Measurements from ENCODE around the gene CCT7. TPM values are rescaled to one million over a fixed set of nuclear protein-coding genes. Genes with fewer than 3 reads are reported as not detected.
"Not testable (repeated sequence)": the region's sequence is repeated elsewhere in the genome, so short reads cannot be mapped to it uniquely, and the experiment has no call there.

CCT7 gene
- total RNA-seq, 2 donors from 2014 or later = 347 to 391 TPM

- Mint-ChIP-seq H3K36me3 (ENCODE audit: low read depth) (peaks cover 9% of the 10 kb centered on the region), H3K4me3 (no peak overlapping the region), H3K27me3 (ENCODE audit: insufficient read depth) (peaks cover 7% of the 10 kb centered on the region), H3K9me3 (no peaks in the 10 kb centered on the region), H3K27ac (no peak overlapping the region), H3K4me1 (peaks cover 2% of the 10 kb centered on the region)
- 80 to 93% methylated on average over 1 to 4 of the region's 4 CpGs for WGBS, 2 experiments (ENCODE audit: insufficient coverage in 1 of 2, insufficient read length in 1 of 2)
- Histone ChIP-seq H3K36me3 (ENCODE audit: control insufficient read depth, insufficient read depth, low read length) (no peaks in the 10 kb centered on the region), H3K27ac (ENCODE audit: low read depth, low read length) (no peak overlapping the region), H3K27me3 (ENCODE audit: control insufficient read depth, insufficient read depth, low read length, poor library complexity, severe bottlenecking) (peaks cover 6% of the 10 kb centered on the region), H3K9me3 (ENCODE audit: control insufficient read depth, low read length) (no peaks in the 10 kb centered on the region), H3K4me1 (ENCODE audit: control insufficient read depth, insufficient read depth, low read length) (no peaks in the 10 kb centered on the region), H3K4me3 (ENCODE audit: low read length) (no peak overlapping the region), H3K9ac (ENCODE audit: extremely low read depth, low read length, poor library complexity, severe bottlenecking) (no peak overlapping the region)
- no peak for DNase-seq
- no peak for TF ChIP-seq CTCF (conservative IDR thresholded peaks at IDR 0.05)
Observed at GRCh38 chr2:73262108-73262651, 28.1 kb downstream of the CCT7 start.

- 92 to 93% methylated on average over 14 to 18 of the region's 18 CpGs for WGBS, 2 experiments (ENCODE audit: insufficient coverage in 1 of 2, insufficient read length in 1 of 2)
- H3K4me1 ChIP-seq (ENCODE audit: control insufficient read depth, insufficient read depth, low read length); H3K9ac ChIP-seq (ENCODE audit: extremely low read depth, low read length, poor library complexity, severe bottlenecking); DNase-seq; H3K4me3 ChIP-seq (ENCODE audit: low read length); H3K4me3 Mint-ChIP-seq; H3K27ac ChIP-seq (ENCODE audit: low read depth, low read length); H3K36me3 Mint-ChIP-seq (ENCODE audit: low read depth); H3K36me3 ChIP-seq (ENCODE audit: control insufficient read depth, insufficient read depth, low read length); H3K27ac Mint-ChIP-seq; H3K9me3 Mint-ChIP-seq; H3K4me1 Mint-ChIP-seq; H3K9me3 ChIP-seq (ENCODE audit: control insufficient read depth, low read length): not testable (repeated sequence)
- peaks cover 13% of the 10 kb centered on the region for H3K27me3 ChIP-seq (ENCODE audit: control insufficient read depth, insufficient read depth, low read length, poor library complexity, severe bottlenecking)
- peaks cover 14% of the 10 kb centered on the region for H3K27me3 Mint-ChIP-seq (ENCODE audit: insufficient read depth)
Observed at GRCh38 chr2:73262691-73263429, 28.8 kb downstream of the CCT7 start.

GRCh38 chr2:73263540-73264331 is 29.6 kb downstream of the CCT7 start:
- Histone ChIP-seq H3K4me3 (ENCODE audit: low read length) (no peak overlapping the region), H3K36me3 (ENCODE audit: control insufficient read depth, insufficient read depth, low read length) (no peaks in the 10 kb centered on the region), H3K4me1 (ENCODE audit: control insufficient read depth, insufficient read depth, low read length) (no peaks in the 10 kb centered on the region), H3K27me3 (ENCODE audit: control insufficient read depth, insufficient read depth, low read length, poor library complexity, severe bottlenecking) (peaks cover 22% of the 10 kb centered on the region), H3K27ac (ENCODE audit: low read depth, low read length) (no peak overlapping the region), H3K9ac (ENCODE audit: extremely low read depth, low read length, poor library complexity, severe bottlenecking) (no peak overlapping the region), H3K9me3 (ENCODE audit: control insufficient read depth, low read length) (no peaks in the 10 kb centered on the region)
- H3K9me3 Mint-ChIP-seq = no peaks in the 10 kb centered on the region
- WGBS, 2 experiments (ENCODE audit: insufficient coverage in 1 of 2, insufficient read length in 1 of 2) = 96% methylated on average over 11 to 16 of the region's 16 CpGs
- DNase-seq = no peak
- no peak for TF ChIP-seq CTCF (conservative IDR thresholded peaks at IDR 0.05)
- no peak overlapping the region for H3K4me3 Mint-ChIP-seq
- peaks cover 2% of the 10 kb centered on the region for H3K4me1 Mint-ChIP-seq
- H3K27ac Mint-ChIP-seq = no peak overlapping the region
- H3K36me3 Mint-ChIP-seq (ENCODE audit: low read depth) = peaks cover 9% of the 10 kb centered on the region
- H3K27me3 Mint-ChIP-seq (ENCODE audit: insufficient read depth) = peaks cover 22% of the 10 kb centered on the region

Data from endodermal cell (in vitro differentiated cells).